Measurements from ENCODE around the gene HSPB8.

HSPB8 gene

GRCh38 chr12:119153477-119154434 lies 25.0 kb upstream of the HSPB8 start:
- Histone ChIP-seq H3K4me1 (ENCODE audit: control insufficient read depth, insufficient read depth, low read length) (peaks cover 2% of the 10 kb centered on the region), H3K27me3 (ENCODE audit: control insufficient read depth, insufficient read depth, low read length) (no peaks in the 10 kb centered on the region), H3K9me3 (replicated peaks; ENCODE audit: low read length) (no peaks in the 10 kb centered on the region), H3K4me2 (ENCODE audit: low read length) (no peak overlapping the region), H3K9ac (ENCODE audit: low read depth, low read length) (no peak overlapping the region), H3K4me3 (ENCODE audit: low read length) (no peak overlapping the region), H3K36me3 (ENCODE audit: insufficient read depth, low read length) (no peaks in the 10 kb centered on the region)

GRCh38 chr12:119154435-119154818 lies 24.3 kb upstream of the HSPB8 start:
- Histone ChIP-seq H3K4me2 (ENCODE audit: low read length) (no peak overlapping the region), H3K36me3 (ENCODE audit: insufficient read depth, low read length) (no peaks in the 10 kb centered on the region), H3K4me1 (ENCODE audit: control insufficient read depth, insufficient read depth, low read length) (peaks cover 2% of the 10 kb centered on the region), H3K4me3 (ENCODE audit: low read length) (no peak overlapping the region), H3K27me3 (ENCODE audit: control insufficient read depth, insufficient read depth, low read length) (no peaks in the 10 kb centered on the region), H3K9ac (ENCODE audit: low read depth, low read length) (no peak overlapping the region), H3K9me3 (replicated peaks; ENCODE audit: low read length) (no peaks in the 10 kb centered on the region)

DNA sequence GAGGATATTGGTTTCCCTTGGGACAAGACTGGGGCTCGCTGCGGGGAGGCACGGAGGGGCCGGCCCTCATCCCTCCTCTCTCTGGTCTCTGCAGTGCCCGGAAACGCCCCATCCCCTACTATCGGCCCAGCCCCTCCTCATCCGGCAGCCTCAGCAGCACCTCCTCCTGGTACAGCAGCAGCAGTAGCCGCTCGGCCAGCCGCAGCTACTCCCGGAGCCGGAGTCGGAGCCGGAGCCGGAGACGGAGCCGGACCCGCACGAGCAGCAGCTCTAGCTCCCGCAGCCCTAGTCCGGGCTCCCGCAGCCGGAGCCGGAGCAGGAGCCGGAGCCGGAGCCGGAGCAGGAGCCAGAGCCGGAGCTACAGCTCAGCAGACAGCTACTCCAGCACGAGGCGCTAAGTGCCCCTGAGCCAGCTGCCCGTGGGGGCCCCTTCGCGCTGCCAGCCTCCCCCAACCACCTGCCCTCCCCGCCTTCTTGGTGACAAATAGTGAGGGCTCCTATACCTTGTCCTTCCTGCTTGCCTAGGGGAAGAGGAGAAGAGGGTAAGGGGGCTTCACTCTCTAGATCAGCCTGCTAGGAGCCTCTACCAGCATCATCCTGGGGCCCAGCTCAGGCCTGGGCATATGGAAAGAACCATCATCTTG lies 22.2 kb upstream of the HSPB8 start:
- Histone ChIP-seq H3K4me2 (ENCODE audit: low read length) (no peak overlapping the region), H3K4me1 (ENCODE audit: control insufficient read depth, insufficient read depth, low read length) (peaks cover 2% of the 10 kb centered on the region), H3K9ac (ENCODE audit: low read depth, low read length) (no peak overlapping the region), H3K9me3 (replicated peaks; ENCODE audit: low read length) (no peaks in the 10 kb centered on the region), H3K4me3 (ENCODE audit: low read length) (no peak overlapping the region), H3K36me3 (ENCODE audit: insufficient read depth, low read length) (no peaks in the 10 kb centered on the region), H3K27me3 (ENCODE audit: control insufficient read depth, insufficient read depth, low read length) (no peaks in the 10 kb centered on the region)

- H3K4me2 ChIP-seq (ENCODE audit: low read length): no peak overlapping the region
- H3K4me3 ChIP-seq (ENCODE audit: low read length): no peak overlapping the region
- H3K27me3 ChIP-seq (ENCODE audit: control insufficient read depth, insufficient read depth, low read length): no peaks in the 10 kb centered on the region
- no peak overlapping the region for H3K9ac ChIP-seq (ENCODE audit: low read depth, low read length)
- H3K4me1 ChIP-seq (ENCODE audit: control insufficient read depth, insufficient read depth, low read length): peaks cover 2% of the 10 kb centered on the region
- no peaks in the 10 kb centered on the region for H3K9me3 ChIP-seq (replicated peaks; ENCODE audit: low read length)
- no peaks in the 10 kb centered on the region for H3K36me3 ChIP-seq (ENCODE audit: insufficient read depth, low read length)
These were observed 21.2 kb upstream of the HSPB8 start for GRCh38 chr12:119157528-119157927.

GRCh38 chr12:119157978-119158377 lies 20.8 kb upstream of the HSPB8 start:
- peaks cover 2% of the 10 kb centered on the region for H3K4me1 ChIP-seq (ENCODE audit: control insufficient read depth, insufficient read depth, low read length)

GRCh38 chr12:119158402-119158801 lies 20.3 kb upstream of the HSPB8 start:
- Histone ChIP-seq H3K27me3 (ENCODE audit: control insufficient read depth, insufficient read depth, low read length) (no peaks in the 10 kb centered on the region), H3K4me1 (ENCODE audit: control insufficient read depth, insufficient read depth, low read length) (peaks cover 2% of the 10 kb centered on the region), H3K9me3 (replicated peaks; ENCODE audit: low read length) (no peaks in the 10 kb centered on the region), H3K4me2 (ENCODE audit: low read length) (no peak overlapping the region), H3K36me3 (ENCODE audit: insufficient read depth, low read length) (no peaks in the 10 kb centered on the region), H3K9ac (ENCODE audit: low read depth, low read length) (no peak overlapping the region), H3K4me3 (ENCODE audit: low read length) (no peak overlapping the region)

More at GRCh38 chr12:119157978-119158377, 20.8 kb upstream of the HSPB8 start:
- Histone ChIP-seq H3K9ac (ENCODE audit: low read depth, low read length) (no peak overlapping the region), H3K27me3 (ENCODE audit: control insufficient read depth, insufficient read depth, low read length) (no peaks in the 10 kb centered on the region), H3K36me3 (ENCODE audit: insufficient read depth, low read length) (no peaks in the 10 kb centered on the region), H3K9me3 (replicated peaks; ENCODE audit: low read length) (no peaks in the 10 kb centered on the region), H3K4me2 (ENCODE audit: low read length) (no peak overlapping the region), H3K4me3 (ENCODE audit: low read length) (no peak overlapping the region)

DNA sequence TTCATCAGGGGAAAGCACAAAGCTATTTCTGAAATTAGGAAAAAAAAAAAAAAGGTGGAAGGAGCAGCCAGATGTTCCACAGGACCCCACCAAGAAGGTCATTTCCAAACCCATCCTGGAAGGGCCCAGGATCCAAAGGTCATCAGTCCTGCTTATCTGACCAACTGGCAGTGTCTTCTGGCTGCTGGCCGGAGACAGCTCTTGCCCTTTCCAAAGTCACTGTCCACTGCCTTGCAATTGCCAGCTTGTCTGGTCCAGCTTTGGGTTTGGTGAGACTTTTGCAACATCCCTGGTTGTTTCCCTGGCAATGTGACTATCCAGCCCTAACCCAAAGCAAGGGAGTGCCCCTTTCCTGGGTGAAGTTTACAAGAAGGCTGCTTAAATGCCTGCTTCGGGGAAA lies 18.9 kb upstream of the HSPB8 start:
- H3K4me3 ChIP-seq (ENCODE audit: low read length): no peak overlapping the region
- H3K9me3 ChIP-seq (replicated peaks; ENCODE audit: low read length): no peaks in the 10 kb centered on the region
- H3K27me3 ChIP-seq (ENCODE audit: control insufficient read depth, insufficient read depth, low read length): no peaks in the 10 kb centered on the region
- H3K4me1 ChIP-seq (ENCODE audit: control insufficient read depth, insufficient read depth, low read length): peaks cover 2% of the 10 kb centered on the region
- H3K36me3 ChIP-seq (ENCODE audit: insufficient read depth, low read length): no peaks in the 10 kb centered on the region
- H3K9ac ChIP-seq (ENCODE audit: low read depth, low read length): no peak overlapping the region
- H3K4me2 ChIP-seq (ENCODE audit: low read length): no peak overlapping the region

DNA sequence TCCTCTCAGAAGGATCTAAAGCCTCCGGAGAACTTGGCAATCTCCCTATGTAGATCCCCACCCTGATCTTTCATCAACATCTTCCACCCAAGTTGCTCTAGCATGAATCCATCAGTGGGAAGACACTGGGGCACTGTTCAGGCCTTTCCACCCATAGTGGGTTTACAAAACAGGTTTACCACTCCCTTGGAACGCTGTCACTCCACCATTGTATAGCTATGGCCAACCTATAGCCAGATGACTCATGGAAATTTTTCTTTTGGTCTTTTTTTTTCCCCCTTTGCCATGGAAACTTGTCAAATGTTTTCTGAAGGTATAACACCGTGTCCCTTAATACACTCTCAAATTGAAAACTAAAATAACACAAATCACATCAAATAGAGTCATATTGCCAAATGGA lies 10.8 kb upstream of the HSPB8 start:
- Histone ChIP-seq H3K4me2 (ENCODE audit: low read length) (no peak overlapping the region), H3K9ac (ENCODE audit: low read depth, low read length) (no peak overlapping the region), H3K36me3 (ENCODE audit: insufficient read depth, low read length) (no peaks in the 10 kb centered on the region), H3K9me3 (replicated peaks; ENCODE audit: low read length) (no peaks in the 10 kb centered on the region), H3K27me3 (ENCODE audit: control insufficient read depth, insufficient read depth, low read length) (peaks cover 42% of the 10 kb centered on the region), H3K4me3 (ENCODE audit: low read length) (no peak overlapping the region), H3K4me1 (ENCODE audit: control insufficient read depth, insufficient read depth, low read length) (no peaks in the 10 kb centered on the region)

GRCh38 chr12:119168721-119169120 lies 10.0 kb upstream of the HSPB8 start:
- Histone ChIP-seq H3K9ac (ENCODE audit: low read depth, low read length) (no peak overlapping the region), H3K27me3 (ENCODE audit: control insufficient read depth, insufficient read depth, low read length) (peaks cover 50% of the 10 kb centered on the region), H3K4me1 (ENCODE audit: control insufficient read depth, insufficient read depth, low read length) (no peaks in the 10 kb centered on the region), H3K9me3 (replicated peaks; ENCODE audit: low read length) (no peaks in the 10 kb centered on the region), H3K4me3 (ENCODE audit: low read length) (no peak overlapping the region), H3K4me2 (ENCODE audit: low read length) (no peak overlapping the region), H3K36me3 (ENCODE audit: insufficient read depth, low read length) (no peaks in the 10 kb centered on the region)

DNA sequence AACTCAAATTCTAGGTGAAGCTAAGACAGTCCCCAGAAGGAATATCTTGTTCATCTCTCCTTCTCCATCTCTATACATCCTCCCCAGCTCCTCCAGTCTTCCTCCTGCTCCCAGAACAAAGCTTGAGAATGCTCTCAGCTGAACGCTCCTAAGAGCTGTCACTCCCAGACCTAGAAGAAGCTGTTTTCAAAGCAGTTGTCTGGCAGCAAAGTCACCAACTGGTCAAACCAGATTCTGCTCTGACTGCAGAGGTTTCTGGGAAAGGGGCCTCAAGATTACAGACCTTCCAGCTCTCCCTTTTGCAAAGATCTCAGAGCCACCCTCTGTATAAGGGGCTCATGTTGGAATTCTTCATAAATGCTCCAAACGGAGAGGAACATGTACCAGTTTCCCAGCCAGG lies 9.6 kb upstream of the HSPB8 start:
- H3K27me3 ChIP-seq (ENCODE audit: control insufficient read depth, insufficient read depth, low read length): peaks cover 52% of the 10 kb centered on the region

GRCh38 chr12:119171291-119171690 lies 7.4 kb upstream of the HSPB8 start:
- peaks cover 50% of the 10 kb centered on the region for H3K27me3 ChIP-seq (ENCODE audit: control insufficient read depth, insufficient read depth, low read length)
- no peaks in the 10 kb centered on the region for H3K36me3 ChIP-seq (ENCODE audit: insufficient read depth, low read length)
- H3K4me1 ChIP-seq (ENCODE audit: control insufficient read depth, insufficient read depth, low read length): peaks cover 5% of the 10 kb centered on the region
- H3K9me3 ChIP-seq (replicated peaks; ENCODE audit: low read length): no peaks in the 10 kb centered on the region
- H3K4me2 ChIP-seq (ENCODE audit: low read length): no peak overlapping the region
- no peak overlapping the region for H3K4me3 ChIP-seq (ENCODE audit: low read length)
- no peak overlapping the region for H3K9ac ChIP-seq (ENCODE audit: low read depth, low read length)

More for the DNA sequence above, 9.6 kb upstream of the HSPB8 start:
- Histone ChIP-seq H3K4me3 (ENCODE audit: low read length) (no peak overlapping the region), H3K9me3 (replicated peaks; ENCODE audit: low read length) (no peaks in the 10 kb centered on the region), H3K4me1 (ENCODE audit: control insufficient read depth, insufficient read depth, low read length) (no peaks in the 10 kb centered on the region), H3K36me3 (ENCODE audit: insufficient read depth, low read length) (no peaks in the 10 kb centered on the region), H3K9ac (ENCODE audit: low read depth, low read length) (no peak overlapping the region), H3K4me2 (ENCODE audit: low read length) (no peak overlapping the region)

All from skeletal muscle satellite cell (primary cell).